NT2/D1 (cell line): ENCODE measurements around the gene NDUFAF8.

Source experiments
- DNase-seq: peaks from one replicate; pipeline ENCODE4 v3.0.0-alpha.2; 2011; ENCODE audit warnings: low read depth, low spot score
- H3K27me3 ChIP-seq: 2 replicates; pipeline ENCODE4 v1.6.0; 2011; ENCODE audit warnings: mild to moderate bottlenecking; ENCODE audit not compliant: insufficient read length, insufficient read depth
- H3K36me3 ChIP-seq: 2 replicates; pipeline ENCODE4 v1.6.1; 2011; ENCODE audit warnings: mild to moderate bottlenecking, low read length, mixed read lengths; ENCODE audit not compliant: insufficient read depth, insufficient read length
- H3K4me1 ChIP-seq: 2 replicates; pipeline ENCODE4 v1.5.1; 2011; ENCODE audit not compliant: insufficient read depth, insufficient read length
- H3K4me3 ChIP-seq: 2 replicates; pipeline ENCODE4 v1.5.1; 2011; ENCODE audit warnings: low read depth; ENCODE audit not compliant: insufficient read length
- H3K9ac ChIP-seq: 2 replicates; pipeline ENCODE4 v1.6.0; 2011; ENCODE audit warnings: low read depth; ENCODE audit not compliant: insufficient read length
- H3K9me3 ChIP-seq: 2 replicates; pipeline ENCODE4 v1.5.1; 2011; ENCODE audit warnings: mild to moderate bottlenecking, low read length; ENCODE audit not compliant: insufficient read depth
- SUZ12 ChIP-seq: IDR thresholded peaks from 2 replicates; pipeline ENCODE4 v1.6.1; 2011; ENCODE audit not compliant: insufficient read length, insufficient read depth; ENCODE audit errors: extremely low read depth
- YY1 ChIP-seq: IDR thresholded peaks from 2 replicates; pipeline ENCODE4 v1.6.1; 2011; ENCODE audit not compliant: insufficient read length, insufficient read depth
- ZNF274 ChIP-seq: IDR thresholded peaks from 2 replicates; pipeline ENCODE4 v1.6.1; 2011; ENCODE audit warnings: mild to moderate bottlenecking, low read depth, low read length

Gene NDUFAF8

GRCh38 chr17:81204578-81204977 lies 34.5 kb upstream of the NDUFAF8 start:
- no peak for TF ChIP-seq SUZ12
- TF ChIP-seq ZNF274, result no peak
- TF ChIP-seq YY1, result no peak
- no peaks in the 10 kb centered on the region for H3K27me3 ChIP-seq
- H3K9ac ChIP-seq, result no peak overlapping the region
- no peak overlapping the region for H3K4me3 ChIP-seq
- peaks cover 40% of the 10 kb centered on the region for H3K36me3 ChIP-seq
- DNase-seq, result no peak
- no peaks in the 10 kb centered on the region for H3K9me3 ChIP-seq
- peaks cover 14% of the 10 kb centered on the region for H3K4me1 ChIP-seq

GRCh38 chr17:81206166-81206565 lies 33.0 kb upstream of the NDUFAF8 start:
- no peak for TF ChIP-seq SUZ12
- no peak for TF ChIP-seq YY1
- no peak for TF ChIP-seq ZNF274
- Histone ChIP-seq H3K4me3 (no peak overlapping the region), H3K9me3 (no peaks in the 10 kb centered on the region)

GRCh38 chr17:81206657-81207056 lies 32.5 kb upstream of the NDUFAF8 start:
- Histone ChIP-seq H3K36me3 (peaks cover 35% of the 10 kb centered on the region), H3K4me3 (no peak overlapping the region), H3K9me3 (no peaks in the 10 kb centered on the region), H3K9ac (no peak overlapping the region), H3K27me3 (no peaks in the 10 kb centered on the region), H3K4me1 (peaks cover 11% of the 10 kb centered on the region)
- no peak for DNase-seq
- TF ChIP-seq ZNF274, result no peak
- no peak for TF ChIP-seq SUZ12
- no peak for TF ChIP-seq YY1

More at GRCh38 chr17:81206166-81206565, 33.0 kb upstream of the NDUFAF8 start:
- no peaks in the 10 kb centered on the region for H3K27me3 ChIP-seq
- DNase-seq, result no peak
- peaks cover 35% of the 10 kb centered on the region for H3K36me3 ChIP-seq
- H3K9ac ChIP-seq, result no peak overlapping the region
- peaks cover 11% of the 10 kb centered on the region for H3K4me1 ChIP-seq

GRCh38 chr17:81207610-81208581 lies 31.2 kb upstream of the NDUFAF8 start:
- Histone ChIP-seq H3K9ac (no peak overlapping the region), H3K4me3 (no peak overlapping the region), H3K27me3 (no peaks in the 10 kb centered on the region), H3K9me3 (no peaks in the 10 kb centered on the region), H3K4me1 (peaks cover 11% of the 10 kb centered on the region), H3K36me3 (peaks cover 37% of the 10 kb centered on the region)
- DNase-seq, result no peak
- TF ChIP-seq SUZ12 (no peak), ZNF274 (no peak), YY1 (no peak)

GRCh38 chr17:81208651-81209050 lies 30.5 kb upstream of the NDUFAF8 start:
- H3K9ac ChIP-seq, result no peak overlapping the region
- H3K36me3 ChIP-seq, result peaks cover 32% of the 10 kb centered on the region
- H3K9me3 ChIP-seq, result no peaks in the 10 kb centered on the region
- H3K4me1 ChIP-seq, result peaks cover 11% of the 10 kb centered on the region
- no peak overlapping the region for H3K4me3 ChIP-seq
- no peak for TF ChIP-seq ZNF274
- TF ChIP-seq YY1, result no peak
- no peak for TF ChIP-seq SUZ12
- H3K27me3 ChIP-seq, result no peaks in the 10 kb centered on the region
- no peak for DNase-seq

GRCh38 chr17:81209141-81209540 lies 30.0 kb upstream of the NDUFAF8 start:
- Histone ChIP-seq H3K9ac (peak overlapping the region; percentile 4), H3K9me3 (no peaks in the 10 kb centered on the region), H3K27me3 (no peaks in the 10 kb centered on the region), H3K4me1 (peaks cover 11% of the 10 kb centered on the region), H3K36me3 (peaks cover 28% of the 10 kb centered on the region), H3K4me3 (no peak overlapping the region)
- DNase-seq, result no peak
- TF ChIP-seq ZNF274 (no peak), SUZ12 (no peak), YY1 (no peak)

GRCh38 chr17:81210466-81210865 lies 28.7 kb upstream of the NDUFAF8 start:
- peak overlapping the region; percentile 32 for H3K9ac ChIP-seq
- no peak for DNase-seq
- no peak overlapping the region for H3K4me3 ChIP-seq
- peaks cover 22% of the 10 kb centered on the region for H3K36me3 ChIP-seq
- H3K27me3 ChIP-seq, result no peaks in the 10 kb centered on the region
- H3K9me3 ChIP-seq, result no peaks in the 10 kb centered on the region
- TF ChIP-seq YY1, result no peak
- TF ChIP-seq ZNF274, result no peak
- no peak for TF ChIP-seq SUZ12
- H3K4me1 ChIP-seq, result peaks cover 11% of the 10 kb centered on the region
